GM10248 (cell line): ENCODE results near the gene ZNF98.

Experiments
- CTCF ChIA-PET: fragments of 300-600 bp; sonication (Branson Sonifier 250); formaldehyde crosslinking; extraction: SDS; loops from one replicate; lab custom pipeline; 2021; ENCODE audit warnings: antibody characterized with exemption; lab: Yijun Ruan, JAX
- POLR2A ChIA-PET: fragments of 350-650 bp; sonication (Branson Sonifier 250); formaldehyde crosslinking; extraction: SDS; loops from one replicate; lab custom pipeline; 2020; ENCODE audit warnings: antibody characterized with exemption; lab: Yijun Ruan, JAX
- DNase-seq: peaks from one replicate; pipeline ENCODE4 v3.0.0; 2012; ENCODE audit errors: extremely low spot score
- CTCF ChIP-seq: IDR thresholded peaks from 2 replicates; pipeline ENCODE4 v1.5.1; 2012; ENCODE audit warnings: mild to moderate bottlenecking, low read depth; ENCODE audit errors: extremely low read depth, missing control alignments, control extremely low read depth

Gene ZNF98

DNA sequence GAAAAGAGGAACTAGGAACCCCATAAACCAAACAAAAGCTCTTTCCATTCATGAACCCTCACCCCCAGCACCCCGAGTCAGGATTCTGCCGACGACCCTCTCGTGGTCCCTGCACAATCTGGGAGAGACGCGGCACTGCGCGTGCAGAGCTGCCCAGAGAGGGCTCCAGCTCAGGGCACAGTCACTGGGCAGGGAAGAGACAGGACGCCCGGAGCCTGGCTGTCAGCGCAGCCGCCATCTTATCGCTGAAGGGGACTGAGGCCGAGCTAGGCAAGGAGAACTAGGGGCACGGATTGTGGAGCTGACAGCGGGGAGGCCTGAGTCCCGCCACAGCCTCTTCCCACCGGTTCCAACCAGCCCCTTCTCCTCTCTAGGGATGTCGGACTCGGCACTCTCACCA lies 349 bp downstream of the ZNF98 start:
- ChIA-PET CTCF (no interaction called here), POLR2A (no interaction called here)
- TF ChIP-seq CTCF = no peak
- no peak for DNase-seq

DNA sequence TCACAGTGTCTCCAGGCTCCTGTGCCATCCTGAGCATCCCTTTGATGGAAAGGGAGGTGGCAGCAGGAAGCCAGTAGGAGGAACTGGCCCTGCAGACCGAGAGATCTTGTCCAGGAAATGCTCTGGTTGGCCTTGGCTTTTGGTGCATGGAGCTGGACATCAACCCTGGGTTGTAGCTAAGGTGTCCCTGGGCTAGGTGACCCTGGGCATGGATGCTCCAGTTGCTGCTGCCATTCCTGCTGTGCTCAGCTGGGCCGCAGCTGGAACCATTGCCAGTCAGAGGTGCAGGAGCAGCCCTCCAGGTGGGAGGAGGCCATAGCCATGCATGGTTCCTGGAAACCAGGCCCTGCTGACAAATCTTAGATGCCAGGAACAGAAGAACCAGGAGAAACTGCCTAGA lies 67.5 kb downstream of the ZNF98 start:
- no peak for DNase-seq
- ChIA-PET POLR2A (no interaction called here), CTCF (no interaction called here)
- TF ChIP-seq CTCF = no peak
